NOMO-1 (cell line): ENCODE data around the gene ANGEL2.
"Not testable (repeated sequence)": the region's sequence is repeated elsewhere in the genome, so short reads cannot be mapped to it uniquely, and the experiment has no call there.

ENCODE experiments used
- DNase-seq, 2 experiments: peaks; one replicate each; lab custom pipeline; 2025; ENCODE audit not compliant: unreplicated experiment in 2 of 2; lab: John Stamatoyannopoulos, UW

The ANGEL2 gene

DNA sequence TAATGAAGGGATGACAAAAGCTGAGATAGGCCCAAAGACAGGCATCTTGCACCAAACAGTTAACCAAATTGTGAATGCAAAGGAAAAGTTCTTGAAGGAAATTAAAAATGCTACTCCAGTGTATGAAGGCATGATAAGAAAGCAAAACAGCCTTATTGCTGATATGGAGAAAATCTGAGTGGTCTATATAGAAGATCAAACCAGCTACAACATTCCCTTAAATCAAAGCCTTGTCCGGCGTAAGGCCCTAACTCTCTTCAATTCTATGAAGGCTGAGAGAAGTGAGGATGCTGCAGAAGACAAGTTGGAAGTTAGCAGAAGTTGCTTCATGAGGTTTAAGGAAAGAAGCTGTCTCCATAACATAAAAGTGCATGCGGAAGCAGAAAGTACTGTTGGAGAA, 4.3 kb upstream of the ANGEL2 start:
- no peak for DNase-seq

DNA sequence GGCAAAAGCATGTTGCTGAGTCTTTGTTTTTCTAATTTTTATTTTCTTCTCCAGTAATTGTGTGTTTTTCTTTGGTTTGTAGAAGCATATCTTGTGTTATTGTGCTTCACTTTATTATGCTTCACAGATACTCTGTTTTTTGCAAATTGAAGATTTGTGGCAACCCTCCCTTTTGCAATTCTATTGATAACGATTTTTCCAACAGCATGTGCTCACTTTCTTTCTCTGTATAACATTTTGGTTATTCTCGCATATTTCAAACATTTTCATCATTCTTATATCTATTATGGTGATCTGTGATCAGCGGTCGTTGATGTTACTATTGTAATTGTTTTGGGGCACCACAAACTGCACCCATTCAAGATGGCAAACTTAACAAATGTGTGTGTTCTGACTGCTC, 3.8 kb upstream of the ANGEL2 start:
- DNase-seq, result no peak

DNA sequence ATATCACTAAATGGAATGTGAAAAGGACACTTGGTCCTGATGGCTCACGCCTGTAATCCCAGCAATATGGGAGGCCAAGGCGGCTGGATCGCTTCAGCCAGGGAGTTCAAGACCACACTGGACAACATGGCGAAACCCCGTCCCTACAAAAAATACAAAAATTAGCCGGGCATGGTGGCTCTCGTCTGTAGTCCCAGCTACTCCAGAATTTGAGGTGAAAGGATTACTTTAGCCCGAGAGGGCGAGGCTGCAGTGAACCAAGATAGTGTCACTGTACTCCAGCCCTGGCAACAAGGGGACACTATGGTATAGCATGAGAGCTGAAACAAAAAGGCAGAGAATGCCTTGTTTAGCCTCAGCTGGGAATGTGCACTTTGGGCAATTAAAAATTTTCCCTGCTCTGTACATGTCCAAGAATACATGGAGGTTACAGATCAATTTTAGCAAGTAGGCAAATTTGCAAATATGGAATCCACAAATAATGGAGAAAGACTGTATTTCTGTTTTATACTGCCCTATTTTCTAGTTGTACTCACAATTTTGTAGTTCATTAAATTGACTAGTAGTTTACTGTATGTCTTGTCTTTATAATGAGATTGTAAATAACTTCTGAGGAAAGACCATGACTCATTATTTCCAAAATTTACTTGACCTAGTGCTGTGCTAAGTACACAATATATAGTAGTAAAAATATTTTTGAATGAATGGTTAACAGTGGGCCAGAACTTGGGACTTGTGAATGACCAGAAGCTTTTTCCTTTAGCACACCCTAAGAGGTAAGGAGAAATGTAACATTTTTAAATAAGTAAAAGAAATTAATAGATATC, 2.0 kb upstream of the ANGEL2 start:
- no peak for DNase-seq

DNA sequence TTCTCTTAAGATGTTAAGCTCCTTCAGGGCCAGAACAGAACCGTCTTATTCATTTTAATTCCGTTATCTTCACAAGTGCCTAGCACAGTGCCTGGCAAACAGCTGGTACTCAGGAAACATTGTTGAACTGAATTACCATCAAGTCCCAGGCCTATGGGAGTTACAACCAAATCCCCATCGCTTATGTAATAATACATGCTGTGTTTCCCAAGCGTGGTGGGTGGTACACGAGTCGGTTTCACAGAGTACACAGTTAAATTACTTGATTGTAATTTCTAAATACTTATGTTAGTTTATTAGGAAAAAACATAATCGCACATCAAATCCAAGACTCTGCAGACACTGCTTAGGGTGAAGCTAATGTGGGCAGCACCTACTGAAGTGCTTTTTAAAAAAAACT, 1.0 kb downstream of the ANGEL2 start:
- DNase-seq, result no peak

DNA sequence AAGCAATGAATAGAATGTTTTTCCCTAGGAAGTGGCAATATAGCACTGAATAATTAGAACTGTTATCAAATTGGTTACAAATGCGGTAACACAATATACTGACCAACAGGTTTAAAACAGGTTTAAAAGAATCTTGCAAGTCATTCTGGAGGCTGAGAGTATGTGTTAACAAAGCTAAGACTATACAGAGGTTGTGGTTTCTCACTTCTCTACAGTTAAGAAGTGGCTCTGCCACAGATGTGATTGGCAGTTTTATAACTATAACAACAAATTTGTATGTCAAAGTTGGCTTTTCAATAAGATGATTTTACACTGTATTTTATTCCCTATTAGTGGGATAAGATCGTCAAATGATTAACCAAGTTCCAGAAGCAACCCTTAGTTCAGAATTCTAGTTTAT, 7.1 kb downstream of the ANGEL2 start:
- DNase-seq, result peak; percentile 10 to 67

DNA sequence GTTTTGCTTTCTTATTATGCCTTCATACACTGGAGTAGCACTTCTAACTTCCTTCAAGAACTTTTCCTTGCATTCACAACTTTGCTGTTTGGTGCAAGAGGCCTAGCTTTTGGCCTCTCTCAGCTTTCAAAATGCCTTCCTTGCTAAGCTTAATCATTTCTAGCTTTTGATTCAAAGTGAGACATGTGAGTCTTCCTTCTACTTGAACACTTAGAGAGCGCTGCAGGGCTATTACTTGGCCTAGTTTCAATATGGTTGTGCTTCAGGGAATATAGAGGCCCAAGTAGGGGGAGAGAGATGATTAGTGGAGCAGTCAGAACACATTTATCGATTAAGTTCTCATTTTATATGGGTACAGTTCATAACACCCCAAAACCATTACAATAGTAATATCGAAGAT, 12.4 kb downstream of the ANGEL2 start:
- no peak for DNase-seq

DNA sequence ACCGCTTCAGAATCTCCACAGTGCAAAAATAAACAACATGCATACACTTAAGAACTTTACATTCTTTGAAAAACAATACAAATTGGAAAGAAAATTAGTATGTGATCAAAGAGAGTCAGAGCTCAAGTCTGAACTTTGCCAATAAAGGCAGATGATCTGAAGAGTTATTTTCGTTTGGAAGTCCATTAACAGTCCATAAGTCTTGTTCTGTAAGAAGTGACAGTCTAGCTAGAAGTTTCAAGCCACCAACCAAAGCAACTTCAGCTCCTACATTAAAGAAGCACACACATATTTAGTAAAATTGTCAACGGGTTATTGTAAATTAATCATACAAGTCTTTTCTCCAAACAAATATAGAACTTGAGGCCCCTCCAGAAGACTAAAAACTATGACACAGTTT, 20.7 kb downstream of the ANGEL2 start:
- DNase-seq, result no peak

DNA sequence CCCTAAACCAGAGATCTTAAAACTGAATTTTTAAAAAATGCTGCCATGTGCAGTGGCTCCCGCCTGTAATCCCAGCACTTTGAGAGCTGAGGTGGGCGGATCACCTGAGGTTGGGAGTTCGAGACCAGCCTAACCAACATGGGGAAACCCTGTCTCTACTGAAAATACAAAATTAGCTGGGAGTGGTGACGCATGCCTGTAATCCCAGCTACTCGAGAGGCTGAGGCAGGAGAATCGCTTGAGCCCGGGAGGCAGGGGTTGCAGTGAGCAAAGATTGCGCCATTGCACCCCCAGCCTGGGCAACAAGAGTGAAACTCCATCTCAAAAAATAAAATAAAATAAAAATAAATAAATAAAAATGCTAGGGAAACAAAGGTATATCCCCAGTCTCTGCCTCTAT, 21.7 kb downstream of the ANGEL2 start:
- not testable (repeated sequence) for DNase-seq

DNA sequence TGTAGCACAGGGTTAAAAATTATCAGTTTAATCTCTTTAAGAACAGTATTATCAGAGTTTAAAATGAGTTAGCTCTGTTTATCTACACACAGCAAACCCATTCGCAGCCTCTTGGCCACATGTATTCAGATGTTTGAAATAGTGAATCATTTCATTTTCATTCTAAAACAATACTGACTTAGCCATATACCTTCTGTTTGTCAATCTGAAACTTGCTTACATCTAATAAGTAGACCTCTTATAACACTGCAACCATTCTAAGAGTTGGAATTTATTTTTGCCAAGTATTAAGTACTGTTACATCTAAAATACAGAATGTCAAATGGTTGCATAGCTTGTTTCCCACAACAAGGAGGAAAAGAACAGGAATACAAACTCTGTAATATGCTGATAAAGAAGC, 25.4 kb downstream of the ANGEL2 start:
- no peak for DNase-seq

DNA sequence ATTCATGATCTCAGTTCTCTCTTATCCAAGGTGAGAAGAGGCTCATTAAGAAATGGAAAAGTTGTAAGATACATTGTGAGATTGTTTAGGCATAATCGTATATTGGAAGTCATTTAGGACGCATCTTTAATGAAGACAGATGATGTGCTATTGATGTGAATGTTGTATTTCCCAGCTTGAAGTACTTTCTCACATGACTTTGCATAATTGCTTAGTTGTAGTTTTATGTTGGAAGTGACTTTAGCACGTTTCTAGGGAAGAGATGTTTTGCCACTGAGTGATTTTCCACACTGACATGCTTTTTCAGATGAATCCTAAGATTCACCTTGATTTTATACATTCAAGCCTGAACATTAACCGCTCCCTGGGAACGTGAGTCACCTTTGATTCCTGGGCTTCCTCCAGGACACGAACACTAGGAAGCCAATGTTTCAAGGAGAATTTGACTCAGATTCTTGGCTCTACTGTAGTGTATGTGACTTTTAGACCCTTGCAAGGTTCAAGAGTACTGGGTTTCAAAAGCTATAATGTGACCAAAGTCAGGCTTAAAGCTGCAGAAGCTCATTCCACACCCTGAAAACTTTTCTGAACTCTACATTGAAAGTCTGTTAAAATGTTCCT, 27.9 kb downstream of the ANGEL2 start:
- no peak for DNase-seq

DNA sequence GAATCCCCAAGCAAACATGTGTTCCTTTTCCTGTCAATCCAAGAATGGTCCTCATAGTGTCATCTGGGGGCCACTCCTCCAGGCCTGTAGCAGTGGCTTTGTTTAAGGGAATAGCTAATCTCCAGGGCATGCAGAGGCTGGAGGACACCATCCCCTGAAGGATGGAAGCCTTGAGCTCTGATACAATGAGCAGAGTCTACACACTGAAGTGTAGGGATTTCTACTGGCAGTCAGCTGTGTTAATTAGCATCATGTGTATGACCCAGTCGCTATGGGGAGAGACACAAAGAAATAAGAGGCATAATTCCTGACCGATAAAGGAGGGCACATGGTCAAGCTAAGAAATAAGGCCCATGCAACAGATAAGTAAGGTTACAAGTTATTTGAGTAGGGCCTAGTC, 29.1 kb downstream of the ANGEL2 start:
- DNase-seq, result no peak

DNA sequence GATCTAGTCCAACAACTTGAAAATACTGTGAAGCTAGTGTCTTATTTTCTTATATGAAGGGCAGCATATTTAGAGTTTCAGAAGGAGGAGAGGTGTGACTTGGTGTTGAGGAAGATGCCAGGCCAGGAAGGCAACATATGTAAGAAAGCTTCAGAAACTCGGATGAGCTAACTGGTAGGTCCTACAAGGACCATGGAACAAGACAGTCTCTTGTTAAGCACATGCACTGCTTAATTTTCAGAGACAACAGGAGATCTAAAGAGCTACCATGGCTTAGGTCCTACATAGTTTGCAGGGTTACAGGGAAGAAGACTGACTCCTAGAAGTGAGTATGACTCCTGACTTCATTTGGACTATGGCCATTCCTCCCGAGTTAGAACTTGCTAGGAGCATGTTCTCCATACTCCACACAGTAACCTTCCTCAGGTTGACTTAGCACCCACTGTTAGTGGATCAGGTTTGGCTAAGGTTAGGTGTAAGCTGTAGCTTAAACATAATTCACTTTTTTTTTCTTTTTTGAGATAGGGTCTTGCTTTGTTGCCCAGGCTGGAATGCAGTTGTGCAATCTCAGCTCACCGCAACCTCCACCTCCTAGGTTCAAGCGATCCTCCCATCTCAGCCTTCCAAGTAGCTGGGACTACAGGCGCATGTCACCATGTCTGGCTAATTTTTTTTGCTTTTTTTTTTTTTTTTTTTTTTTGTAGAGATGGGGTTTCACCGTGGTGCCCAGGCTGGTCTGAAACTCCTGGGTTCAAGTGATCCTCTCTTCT, 31.0 kb downstream of the ANGEL2 start:
- no peak for DNase-seq

DNA sequence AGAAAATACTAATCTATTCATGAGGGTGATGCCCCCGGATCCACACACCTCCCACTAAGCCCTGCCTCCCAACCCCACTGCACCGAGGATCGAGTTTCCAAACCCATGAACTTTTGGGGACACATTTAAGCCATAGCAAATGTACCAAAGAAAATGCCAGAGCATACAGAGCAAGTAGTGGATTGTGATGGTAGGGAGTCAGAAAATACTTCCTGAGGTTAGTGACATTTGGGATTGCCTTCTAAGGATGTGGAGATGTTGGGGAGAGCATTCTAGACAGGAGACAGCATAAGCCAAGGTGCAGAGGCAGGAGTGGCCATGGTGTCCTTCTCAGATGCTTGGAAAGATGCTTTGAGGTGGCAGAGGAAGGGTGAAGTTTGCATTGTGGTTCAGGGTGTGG, 32.2 kb downstream of the ANGEL2 start:
- DNase-seq, result no peak

DNA sequence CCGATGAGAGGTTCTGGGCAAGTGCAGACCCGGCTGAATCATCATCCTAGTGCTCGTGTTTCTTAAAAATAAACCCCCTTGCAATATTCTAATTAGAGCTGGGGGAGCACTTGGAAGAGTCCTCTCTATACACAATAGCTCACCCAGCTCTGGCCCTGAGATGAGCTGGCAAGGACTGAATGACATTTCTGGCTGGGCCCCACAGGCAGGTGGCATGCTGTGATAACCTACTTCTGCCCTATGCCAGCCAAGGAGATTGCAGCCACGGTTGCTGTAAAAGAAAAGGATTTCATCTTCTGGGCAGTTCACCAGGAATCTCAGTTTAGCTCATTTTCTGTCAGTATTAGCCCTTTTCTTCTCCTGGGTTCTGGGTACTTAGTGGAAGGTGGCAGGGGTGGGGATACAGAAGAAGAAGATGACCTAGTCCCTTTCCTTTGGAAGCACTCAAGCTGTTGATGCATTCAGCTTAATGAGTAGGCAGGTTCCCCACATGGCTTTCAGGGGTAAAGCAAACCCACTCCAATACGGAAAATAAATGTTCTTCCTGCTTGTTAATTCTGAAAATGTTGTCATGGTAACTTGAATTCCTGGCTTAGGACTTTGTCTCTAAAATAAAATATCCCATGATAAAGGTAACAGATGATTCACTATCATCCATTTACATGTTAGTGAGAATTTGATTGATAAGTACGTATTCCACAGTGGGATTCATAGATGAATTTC, 33.1 kb downstream of the ANGEL2 start:
- no peak for DNase-seq

DNA sequence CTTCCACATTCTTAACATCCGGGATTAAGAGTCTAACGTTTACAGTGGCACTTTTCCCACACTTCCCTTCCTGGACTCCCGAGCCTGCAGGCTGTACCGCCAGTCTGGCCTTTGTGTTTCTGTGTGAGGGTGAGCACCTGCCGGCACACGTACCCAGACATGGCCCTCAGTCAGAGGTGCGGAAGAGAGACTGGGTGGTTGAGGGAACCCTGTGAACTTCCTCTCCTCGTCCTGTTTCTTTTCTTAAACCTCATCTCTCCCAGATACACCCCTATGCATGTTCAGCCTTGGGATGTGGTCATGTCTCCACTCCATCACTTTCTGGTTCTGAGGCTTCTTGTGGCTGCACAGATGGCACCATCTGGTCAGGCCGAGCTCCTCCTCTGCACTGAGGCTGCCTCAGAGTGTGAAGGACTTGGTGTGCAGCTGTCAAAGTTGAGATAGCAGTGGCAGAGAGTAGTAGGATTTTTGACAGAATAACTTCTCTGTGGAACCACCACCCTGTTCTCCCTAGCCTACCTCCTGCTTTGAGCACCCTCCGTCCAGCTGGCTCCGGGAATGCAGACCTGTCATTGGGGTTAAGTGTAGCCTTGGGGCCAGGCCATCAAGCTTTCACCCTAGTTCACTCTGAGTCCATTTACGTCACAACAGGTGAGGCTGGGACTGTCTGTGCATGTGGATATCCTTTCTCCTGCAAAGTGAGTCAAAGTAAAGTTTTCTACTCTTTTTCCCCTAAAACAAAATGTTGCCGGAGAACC, 33.9 kb downstream of the ANGEL2 start:
- DNase-seq, result no peak

DNA sequence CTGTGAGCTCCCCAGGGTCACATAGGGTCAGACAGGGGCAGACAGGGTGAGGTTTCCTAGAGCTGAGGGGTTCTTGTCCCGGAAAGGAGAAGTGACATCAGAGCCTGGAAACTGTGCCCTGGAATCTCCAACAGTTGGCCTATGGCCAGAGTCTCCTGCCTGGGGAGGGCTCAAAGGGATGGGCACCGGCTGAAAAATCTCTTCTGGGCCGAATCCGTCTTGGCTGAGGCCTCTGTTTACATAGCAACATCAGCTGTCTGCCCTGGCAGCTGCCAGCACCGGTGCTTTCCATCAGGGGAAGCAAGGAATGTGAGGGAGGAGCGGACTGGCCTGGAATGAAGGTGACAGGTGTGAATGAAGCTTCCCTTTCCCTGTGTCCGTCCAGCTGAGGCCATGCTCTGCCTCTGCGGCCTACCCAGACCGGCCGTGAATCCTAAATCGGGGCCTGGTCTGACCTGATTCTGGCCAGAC, 34.6 kb downstream of the ANGEL2 start:
- DNase-seq, result no peak

DNA sequence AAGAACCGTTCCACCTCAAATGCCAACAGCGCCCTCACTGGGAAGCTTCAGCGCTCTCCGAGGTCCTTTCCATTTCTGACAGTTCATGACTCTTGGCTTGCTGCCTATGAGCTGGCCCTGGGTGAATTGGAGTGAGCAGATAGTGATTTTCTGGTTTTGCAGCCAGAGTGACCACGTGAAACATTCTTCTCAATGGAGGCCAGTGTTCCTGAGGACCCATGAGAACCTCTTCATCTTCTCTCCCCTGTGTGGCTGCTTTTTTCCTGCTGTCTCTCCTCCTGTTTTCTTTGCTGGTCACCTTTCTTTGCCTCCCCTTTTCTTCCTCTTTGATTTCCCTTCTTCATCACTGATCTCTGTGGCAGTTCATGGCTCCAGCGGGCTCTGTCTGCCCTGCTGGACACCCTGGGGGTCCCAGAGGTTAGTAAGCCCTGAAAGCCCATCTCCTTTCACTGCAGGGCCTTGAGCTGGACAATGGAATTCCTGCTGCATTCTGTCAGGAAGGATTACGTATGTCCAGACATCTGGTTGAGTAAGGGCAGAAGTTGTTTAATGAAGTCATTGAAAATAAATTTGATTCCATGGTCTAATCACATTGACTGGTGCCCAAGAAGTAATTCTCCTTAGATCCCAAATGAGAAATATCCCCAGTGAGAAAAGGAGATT, 35.4 kb downstream of the ANGEL2 start:
- DNase-seq, result no peak

DNA sequence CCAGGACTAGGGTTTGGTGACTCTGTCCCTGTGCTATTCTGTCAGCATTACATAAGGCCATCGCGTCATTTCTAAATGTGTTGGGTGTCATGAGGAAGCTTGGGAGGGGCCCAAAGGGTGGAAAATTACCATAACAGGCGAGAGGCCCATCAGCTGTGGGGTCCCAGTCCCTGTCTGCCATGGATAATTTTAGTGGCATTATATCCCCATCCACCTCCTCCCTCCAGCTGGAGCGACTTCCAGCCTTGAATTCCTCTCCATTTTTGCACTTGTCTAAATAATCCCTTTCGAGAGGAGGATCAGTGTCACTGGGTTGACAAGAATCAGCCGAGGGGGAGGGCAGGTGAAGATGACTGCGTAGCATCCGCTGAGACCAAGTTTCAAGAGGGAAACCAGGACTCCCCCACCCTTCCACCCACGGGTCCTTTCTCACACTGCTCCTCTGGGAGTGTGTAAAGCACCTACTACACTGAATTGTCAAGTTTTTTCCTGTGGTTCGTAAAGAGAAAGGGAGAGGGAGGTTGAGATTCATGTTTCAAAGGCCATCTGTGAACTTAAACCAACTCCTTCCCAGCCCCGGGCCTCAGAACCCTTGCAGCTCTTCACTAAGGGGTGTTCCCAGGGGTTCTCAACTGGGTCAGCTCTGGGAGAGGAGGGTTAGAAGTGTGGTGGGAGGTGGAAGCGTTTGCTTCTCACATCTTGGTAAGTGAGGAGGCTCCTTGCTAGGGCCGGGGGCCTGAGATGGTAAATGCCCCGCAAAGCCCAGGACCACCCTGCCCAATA, 36.1 kb downstream of the ANGEL2 start:
- DNase-seq, result no peak
